SK-N-SH (cell line): ENCODE results near the gene ATL2. TPM values are rescaled to one million over a fixed set of nuclear protein-coding genes. Genes with fewer than 3 reads are reported as not detected.
"Not testable (repeated sequence)": the region's sequence is repeated elsewhere in the genome, so short reads cannot be mapped to it uniquely, and the experiment has no call there.

Experiments
- CTCF ChIA-PET: fragments of 300-600, 350-600 bp; formaldehyde crosslinking; extraction: SDS; loops from one replicate; lab custom pipeline; 2021; lab: Yijun Ruan, JAX
- POLR2A ChIA-PET: fragments of 350-600 bp; sonication (Branson Sonifier 250); formaldehyde crosslinking; extraction: SDS; loops from one replicate; lab custom pipeline; 2020; ENCODE audit warnings: antibody characterized with exemption, inconsistent platforms; lab: Yijun Ruan, JAX
- DNase-seq: peaks from one replicate; pipeline ENCODE4 v3.0.0; 2012
- H2AFZ ChIP-seq: fragments of 200-600 bp; sonication (generic); 2 replicates; pipeline ENCODE4 v1.8.1; 2016; ENCODE audit warnings: antibody characterized with exemption, mild to moderate bottlenecking, low read depth
- H3F3A ChIP-seq: fragments of 200-600 bp; sonication (generic); replicated peaks from 2 replicates; pipeline ENCODE3; 2016; ENCODE audit warnings: antibody characterized with exemption, mild to moderate bottlenecking; ENCODE audit not compliant: insufficient read depth
- H3K27ac ChIP-seq, 2 experiments: fragments of 200-500 bp in 1 of 2; fragments of 200-600 bp in 1 of 2; sonication (Bioruptor generic) in 1 of 2; sonication (generic), shearing (Covaris generic) in 1 of 2; 2 replicates each; pipeline versions ENCODE4 v1.5.1 to v1.6.1; 2014 to 2016; ENCODE audit warnings: low read depth in 2 of 2, inconsistent platforms in 1 of 2, low read length in 1 of 2, mild to moderate bottlenecking in 1 of 2, mixed read lengths in 1 of 2
- H3K27me3 ChIP-seq: fragments of 200-600 bp; sonication (generic), shearing (Covaris generic); 2 replicates; pipeline ENCODE4 v1.6.1; 2016; ENCODE audit warnings: mixed run types; ENCODE audit not compliant: insufficient read depth
- H3K36me3 ChIP-seq, 2 experiments: fragments of 200-500 bp in 1 of 2; fragments of 200-600 bp in 1 of 2; sonication (Bioruptor generic) in 1 of 2; sonication (generic) in 1 of 2; replicated peaks in 1 of 2; 2 replicates each; pipeline versions ENCODE3 to v1.5.1; 2014 to 2016; ENCODE audit warnings: low read length in 1 of 2, mild to moderate bottlenecking in 1 of 2; ENCODE audit not compliant: insufficient read depth in 2 of 2, control insufficient read depth in 1 of 2
- H3K4me1 ChIP-seq, 2 experiments: fragments of 200-500 bp in 1 of 2; fragments of 200-600 bp in 1 of 2; sonication (Bioruptor generic) in 1 of 2; sonication (generic), shearing (Covaris generic) in 1 of 2; 2 replicates each; pipeline versions ENCODE4 v1.5.1 to v1.6.1; 2014 to 2016; ENCODE audit warnings: low read depth in 1 of 2, low read length in 1 of 2, mixed run types in 1 of 2; ENCODE audit not compliant: insufficient read depth in 2 of 2, control insufficient read depth in 1 of 2
- H3K4me2 ChIP-seq: fragments of 200-600 bp; sonication (generic), shearing (Covaris generic); 2 replicates; pipeline ENCODE4 v1.6.1; 2017; ENCODE audit warnings: mixed run types
- H3K4me3 ChIP-seq, 2 experiments: fragments of 200-500 bp in 1 of 2; fragments of 200-600 bp in 1 of 2; sonication (Bioruptor generic) in 1 of 2; sonication (generic), shearing (Covaris generic) in 1 of 2; 2 replicates each; pipeline versions ENCODE4 v1.5.1 to v1.8.1; 2014 to 2016; ENCODE audit warnings: low read depth in 2 of 2, inconsistent platforms in 1 of 2, low read length in 1 of 2, mild to moderate bottlenecking in 1 of 2, mixed read lengths in 1 of 2, moderate library complexity in 1 of 2
- H3K79me2 ChIP-seq: fragments of 200-600 bp; sonication (generic); 2 replicates; pipeline ENCODE4 v1.8.1; 2017; ENCODE audit warnings: mild to moderate bottlenecking; ENCODE audit not compliant: insufficient read depth
- H3K9ac ChIP-seq: fragments of 200-600 bp; sonication (generic); 2 replicates; pipeline ENCODE4 v1.6.1; 2017; ENCODE audit warnings: mixed run types
- H3K9me2 ChIP-seq: fragments of 200-600 bp; sonication (generic); 2 replicates; pipeline ENCODE4 v1.6.1; 2017; ENCODE audit warnings: mixed run types
- H3K9me3 ChIP-seq: fragments of 200-600 bp; sonication (generic); 2 replicates; pipeline ENCODE4 v1.6.1; 2017; ENCODE audit warnings: mixed run types, mild to moderate bottlenecking, moderate library complexity
- H4K20me1 ChIP-seq: fragments of 200-600 bp; sonication (generic); 2 replicates; pipeline ENCODE4 v1.6.1; 2017; ENCODE audit warnings: mild to moderate bottlenecking, mixed run types; ENCODE audit not compliant: insufficient read depth
- CTCF ChIP-seq: fragments of 200-600 bp; sonication (generic); IDR thresholded peaks from 2 replicates; pipeline ENCODE4 v1.6.1; 2017; ENCODE audit warnings: antibody characterized with exemption, mild to moderate bottlenecking, moderate library complexity
- ELF1 ChIP-seq: IDR thresholded peaks from 2 replicates; pipeline ENCODE4 v1.4.0; 2012
- EP300 ChIP-seq, 2 experiments: IDR thresholded peaks; 2 replicates each; pipeline versions ENCODE4 v1.4.0 to v1.6.1; 2012; ENCODE audit warnings: borderline replicate concordance in 1 of 2, low read depth in 1 of 2, low read length in 1 of 2
- EZH2phosphoT487 ChIP-seq: fragments of 200-600 bp; sonication (generic); IDR thresholded peaks from 2 replicates; pipeline ENCODE4 v1.6.1; 2017; ENCODE audit warnings: low read depth, mixed run types, mild to moderate bottlenecking, antibody characterized with exemption, moderate library complexity, borderline replicate concordance
- FOXJ3 ChIP-seq: sonication (generic); formaldehyde crosslinking; IDR thresholded peaks from 2 replicates; pipeline ENCODE4 v1.5.1; 2020; ENCODE audit warnings: mild to moderate bottlenecking, missing genetic modification reagents
- MEF2A ChIP-seq: IDR thresholded peaks from 2 replicates; pipeline ENCODE4 v1.4.0; 2012; ENCODE audit warnings: low read depth, borderline replicate concordance
- PBX3 ChIP-seq: IDR thresholded peaks from 2 replicates; pipeline ENCODE4; 2012
- RAD21 ChIP-seq: IDR thresholded peaks from 2 replicates; pipeline ENCODE4 v1.6.1; 2012; ENCODE audit warnings: mild to moderate bottlenecking, low read length
- RFX5 ChIP-seq: IDR thresholded peaks from 2 replicates; pipeline ENCODE4 v1.6.1; 2012; ENCODE audit warnings: mild to moderate bottlenecking, improper control_type of control experiment, low read length
- RXRA ChIP-seq: IDR thresholded peaks from 2 replicates; pipeline ENCODE4 v1.4.0; 2012; ENCODE audit warnings: low read depth, mild to moderate bottlenecking, borderline replicate concordance
- SIN3A ChIP-seq: IDR thresholded peaks from 2 replicates; pipeline ENCODE4 v1.6.1; 2012; ENCODE audit warnings: low read depth, mild to moderate bottlenecking, low read length, moderate library complexity, borderline replicate concordance
- TCF12 ChIP-seq: IDR thresholded peaks from 2 replicates; pipeline ENCODE4 v1.4.0; 2012
- YY1 ChIP-seq: IDR thresholded peaks from 2 replicates; pipeline ENCODE4 v1.4.0; 2012; ENCODE audit warnings: low read depth, mild to moderate bottlenecking
- WGBS: methylation state at CpG from one replicate; pipeline ENCODE4 v1.1.6; 2017; ENCODE audit warnings: low lambda C conversion rate; 5-methylcytosine and 5-hydroxymethylcytosine counted together
- polyA plus RNA-seq, 3 experiments: library from polyadenylated mRNA; depleted of rRNA; stranded (reverse); fragments of >200 nt; gene quantifications; 2 replicates each; pipeline ENCODE4 v1.2.3, GENCODE V29; 2012

The ATL2 gene
- polyA plus RNA-seq, 1 of the 3 experiments (the other 2 are of a cell fraction), result 55.8 TPM

- H3K4me3 ChIP-seq, result no peak overlapping the region
- H3K9me3 ChIP-seq, result no peaks in the 10 kb centered on the region
- ChIA-PET POLR2A (no interaction called here), CTCF (interaction anchor here (1.0 to 2.2 kb wide), 3 partner anchors 184 to 383 kb away, joined by 3 to 7 read pairs (median 4); partner anchors contain the start of gene CYP1B1)
- H4K20me1 ChIP-seq, result no peaks in the 10 kb centered on the region
- no peaks in the 10 kb centered on the region for H3K9me2 ChIP-seq
- no peak overlapping the region for H3K9ac ChIP-seq
- H3K27me3 ChIP-seq, result no peaks in the 10 kb centered on the region
- TF ChIP-seq TCF12, result no peak
- no peak for TF ChIP-seq SIN3A
- no peak for TF ChIP-seq EZH2phosphoT487
- no peak for TF ChIP-seq RAD21
- no peak for TF ChIP-seq YY1
- no peak for TF ChIP-seq CTCF
- no peak for TF ChIP-seq PBX3
- TF ChIP-seq EP300 (IDR thresholded peaks at IDR 0.05; ENCODE audit: borderline replicate concordance in 1 of 2, low read depth in 1 of 2, low read length in 1 of 2), result no peak
- TF ChIP-seq ELF1, result no peak
- no peak for TF ChIP-seq RFX5
- no peak for TF ChIP-seq RXRA
- TF ChIP-seq MEF2A, result no peak
- TF ChIP-seq, all 33 proteins: peak for 0
- Histone ChIP-seq H3K4me1 (no peaks in the 10 kb centered on the region; a peak in 1 of 4 replicates), H3K4me2 (no peak overlapping the region), H3K36me3 (no peaks in the 10 kb centered on the region), H3K27ac (no peak overlapping the region), H2AFZ (no peak overlapping the region), H3F3A (no peaks in the 10 kb centered on the region), H3K79me2 (no peaks in the 10 kb centered on the region)
- no peak for DNase-seq
- 88% methylated on average over 11 of the region's 11 CpGs for WGBS
Measured at GRCh38 chr2:38260469-38260868, 116.6 kb downstream of the ATL2 start.

- Histone ChIP-seq H3K27ac (no peak overlapping the region), H3K9me2 (no peaks in the 10 kb centered on the region), H3K36me3 (no peaks in the 10 kb centered on the region), H3K9me3 (no peaks in the 10 kb centered on the region), H3K79me2 (no peaks in the 10 kb centered on the region), H3K4me3 (no peak overlapping the region), H3K27me3 (no peaks in the 10 kb centered on the region), H3K4me1 (no peaks in the 10 kb centered on the region), H2AFZ (no peak overlapping the region), H3F3A (no peaks in the 10 kb centered on the region), H3K4me2 (no peak overlapping the region), H3K9ac (no peak overlapping the region), H4K20me1 (no peaks in the 10 kb centered on the region)
- no peak for DNase-seq
- POLR2A ChIA-PET, result no interaction called here
- no peak for TF ChIP-seq RAD21
- TF ChIP-seq FOXJ3 (CRISPR knock-in tag), result no peak
- no peak for TF ChIP-seq RFX5
- CTCF ChIA-PET, result interaction anchor here (0.8 to 2.2 kb wide), 4 partner anchors 15 to 277 kb away, joined by 3 to 7 read pairs (median 4); partner anchors contain the start of gene CYP1B1
- WGBS, result 81% methylated on average over 2 of the region's 2 CpGs
Measured at GRCh38 chr2:38259311-38259710, 117.8 kb downstream of the ATL2 start.

DNA sequence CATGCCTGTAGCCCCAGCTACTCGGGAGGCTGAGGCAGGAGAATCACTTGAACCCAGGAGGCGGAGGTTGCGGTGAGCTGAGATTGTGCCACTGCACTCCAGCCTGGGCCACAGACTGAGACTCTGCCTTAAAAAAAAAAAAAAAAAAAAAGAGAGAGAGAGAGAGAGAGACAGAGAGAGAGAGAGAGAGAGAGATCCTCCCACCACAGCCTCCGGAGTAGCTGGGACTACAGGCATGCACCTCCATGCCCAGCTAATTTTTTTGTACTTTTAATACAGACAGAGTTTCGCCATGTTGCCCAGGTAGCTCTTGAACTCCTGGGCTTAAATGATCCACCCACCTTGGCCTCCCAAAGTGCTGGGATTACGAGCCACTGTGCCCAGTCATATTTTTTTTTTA is 119.4 kb downstream of the ATL2 start:
- not testable (repeated sequence) for DNase-seq, H3K4me3 ChIP-seq, H2AFZ ChIP-seq, H4K20me1 ChIP-seq, H3K36me3 ChIP-seq, H3K27ac ChIP-seq, H3K9ac ChIP-seq, H3K9me3 ChIP-seq, H3K27me3 ChIP-seq, H3K4me2 ChIP-seq, H3K9me2 ChIP-seq, H3K79me2 ChIP-seq, H3K4me1 ChIP-seq, H3F3A ChIP-seq
- WGBS, result 78% methylated on average over 6 of the region's 6 CpGs
- CTCF ChIA-PET, result interaction anchor here (1.0 kb wide), 1 partner anchor 181 kb away, joined by 3 read pairs; no protein-coding TSS in a partner anchor
- POLR2A ChIA-PET, result interaction anchor here (0.7 kb wide), 1 partner anchor 587 kb away, joined by 4 read pairs; the partner anchor contains the start of gene CDC42EP3
